Stimulated activated CD4-positive, alpha-beta T cell treated with anti-CD3 and anti-CD28 coated beads, Interleukin-12 subunit alpha, Interleukin-12 subunit beta, amount 100 ng/mL, for 24 hours (primary cell): ENCODE results near the gene SLC23A2.

Source experiments
- DNase-seq, 2 experiments: peaks; one replicate each; pipeline ENCODE4 v3.0.0-alpha.2; 2020; ENCODE audit warnings: low read depth in 2 of 2

SLC23A2 gene

DNA sequence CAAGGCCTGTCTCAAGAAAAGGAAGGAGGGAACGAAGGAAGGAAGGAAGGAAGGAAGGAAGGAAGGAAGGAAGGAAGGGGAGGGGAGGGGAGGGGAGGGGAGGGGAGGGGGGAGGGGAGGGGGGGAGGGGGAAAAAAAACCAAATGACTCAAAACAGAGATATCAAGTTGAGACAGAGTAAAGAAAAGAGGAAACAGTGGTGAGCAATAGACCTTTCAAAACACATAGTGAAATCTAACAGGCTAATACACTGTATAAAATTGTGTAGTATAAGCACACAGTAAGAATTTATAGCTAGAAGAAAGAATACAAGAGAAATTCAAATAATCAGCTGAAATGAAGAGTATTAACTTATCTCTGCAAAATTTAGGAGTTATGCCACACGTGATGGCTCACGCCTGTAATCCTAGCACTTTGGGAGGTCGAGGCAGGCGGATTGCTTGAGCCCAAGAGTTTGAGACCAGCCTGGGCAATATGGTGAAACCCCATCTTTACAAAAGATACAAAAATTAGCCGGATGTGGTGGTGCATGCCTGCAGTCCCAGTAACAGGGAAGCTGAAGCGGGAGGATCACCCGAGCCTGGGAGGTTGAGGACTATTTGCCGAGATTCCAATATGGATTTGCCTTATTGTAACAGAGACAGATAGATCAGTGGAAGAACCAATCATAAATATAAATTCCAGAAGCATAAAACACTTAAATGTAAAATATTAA is 156.4 kb downstream of the SLC23A2 start:
- no peak for DNase-seq

- no peak for DNase-seq
Observed at GRCh38 chr20:4844325-4844724, 157.0 kb downstream of the SLC23A2 start.

DNA sequence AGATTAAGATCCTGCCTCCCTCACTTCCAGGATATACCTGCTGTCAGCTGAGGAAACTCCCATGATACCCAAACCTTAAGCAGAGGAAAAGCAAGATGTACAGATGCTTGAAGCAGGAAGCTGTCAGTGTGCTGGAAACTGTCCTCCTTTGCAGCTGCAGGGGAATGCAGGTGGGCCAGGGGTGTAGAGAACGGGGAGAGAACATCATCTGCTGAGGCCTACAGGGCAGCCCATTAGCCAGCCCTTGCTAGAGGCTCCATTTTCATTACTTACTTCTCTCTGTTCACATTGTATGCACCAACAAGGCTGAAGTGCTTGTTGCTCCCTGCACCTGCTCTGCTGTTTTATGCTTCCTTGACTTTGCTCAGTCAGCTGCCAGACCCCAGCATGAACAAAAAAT is 160.5 kb downstream of the SLC23A2 start:
- DNase-seq: no peak

DNA sequence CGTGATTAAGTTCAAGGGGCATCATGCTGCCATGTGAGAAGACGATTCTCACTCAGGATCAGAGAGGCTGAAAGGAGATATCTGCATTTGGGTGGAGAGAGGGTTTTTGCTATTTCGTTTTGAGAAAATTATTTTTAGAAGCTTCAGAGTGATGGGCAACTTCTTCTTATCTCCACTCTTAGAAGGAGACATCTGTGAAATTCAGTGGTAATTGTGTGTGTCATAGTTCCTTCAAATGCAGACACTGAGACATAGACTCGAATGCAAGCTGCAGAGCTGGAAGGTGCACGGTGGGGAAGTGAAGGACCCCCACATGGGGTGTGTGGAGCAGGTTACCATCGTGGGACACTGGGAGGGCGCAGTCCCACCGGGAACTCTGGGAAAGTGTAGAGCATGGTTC is 162.8 kb downstream of the SLC23A2 start:
- no peak for DNase-seq

GRCh38 chr20:4837760-4838159 is 163.6 kb downstream of the SLC23A2 start:
- DNase-seq: no peak

GRCh38 chr20:4836935-4837334 is 164.4 kb downstream of the SLC23A2 start:
- DNase-seq: no peak

GRCh38 chr20:4836473-4836872 is 164.8 kb downstream of the SLC23A2 start:
- DNase-seq: no peak

- DNase-seq: no peak
Observed at GRCh38 chr20:4835244-4836177, 165.8 kb downstream of the SLC23A2 start.

GRCh38 chr20:4833074-4833728 is 168.1 kb downstream of the SLC23A2 start:
- DNase-seq: no peak

DNA sequence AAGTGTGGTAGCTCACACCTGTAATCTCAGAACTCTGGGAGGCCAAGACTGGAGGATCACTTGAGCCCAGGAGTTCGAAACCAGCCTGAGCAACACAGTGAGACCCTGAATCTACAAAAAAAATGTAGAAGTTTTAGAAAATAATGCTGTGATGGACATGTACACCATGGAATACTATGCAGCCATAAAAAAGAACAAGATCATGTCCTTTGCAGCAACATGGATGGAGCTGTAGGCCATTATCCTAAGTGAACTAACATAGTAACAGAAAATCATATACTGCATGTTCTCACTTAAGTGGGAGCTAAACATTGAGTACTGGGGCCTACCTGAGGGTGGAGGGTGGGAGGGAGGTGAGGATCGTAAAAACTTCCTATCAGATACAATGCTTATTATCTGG is 168.8 kb downstream of the SLC23A2 start:
- DNase-seq: no peak

DNA sequence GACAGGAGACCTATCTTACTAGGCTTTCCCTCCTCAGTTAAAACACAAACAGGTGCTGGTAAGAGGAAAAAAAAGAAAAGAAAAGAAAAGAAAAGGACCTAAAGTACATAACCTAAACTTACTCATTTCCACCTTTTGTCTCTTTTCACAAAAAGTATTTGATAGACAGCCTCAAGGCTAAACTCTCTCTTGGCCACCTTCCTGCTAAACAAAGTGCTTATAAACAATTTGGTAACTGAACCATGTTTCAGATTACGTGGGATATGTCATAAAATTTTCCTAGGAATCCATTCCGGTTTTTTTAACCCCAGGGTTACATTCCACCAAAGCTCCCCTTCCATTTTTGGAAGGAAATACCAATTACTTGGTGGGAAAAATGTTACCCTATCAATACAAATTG is 170.6 kb downstream of the SLC23A2 start:
- DNase-seq: no peak

DNA sequence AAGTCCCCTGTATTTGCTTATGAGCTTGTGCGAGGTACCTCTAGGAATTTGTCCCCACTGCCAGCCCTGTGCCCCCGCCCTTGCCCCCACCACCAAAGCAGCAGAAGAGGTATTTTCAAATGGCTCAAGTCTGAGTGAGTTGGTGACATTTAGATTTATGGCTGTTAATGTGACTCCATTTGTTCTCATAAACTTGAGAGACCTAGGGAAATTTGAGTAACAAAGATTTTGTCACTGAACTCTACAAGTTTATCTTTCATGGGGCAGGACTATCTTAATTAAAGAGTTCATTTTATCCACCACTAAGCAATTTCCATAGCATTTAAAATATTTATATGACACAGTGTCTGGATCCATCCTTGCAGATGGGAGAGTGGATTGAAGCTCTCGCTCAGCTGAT is 171.1 kb downstream of the SLC23A2 start:
- no peak for DNase-seq

- no peak for DNase-seq
Observed at GRCh38 chr20:4829514-4830215, 171.6 kb downstream of the SLC23A2 start.

- DNase-seq: no peak
Observed at GRCh38 chr20:4828830-4829513, 172.3 kb downstream of the SLC23A2 start.

DNA sequence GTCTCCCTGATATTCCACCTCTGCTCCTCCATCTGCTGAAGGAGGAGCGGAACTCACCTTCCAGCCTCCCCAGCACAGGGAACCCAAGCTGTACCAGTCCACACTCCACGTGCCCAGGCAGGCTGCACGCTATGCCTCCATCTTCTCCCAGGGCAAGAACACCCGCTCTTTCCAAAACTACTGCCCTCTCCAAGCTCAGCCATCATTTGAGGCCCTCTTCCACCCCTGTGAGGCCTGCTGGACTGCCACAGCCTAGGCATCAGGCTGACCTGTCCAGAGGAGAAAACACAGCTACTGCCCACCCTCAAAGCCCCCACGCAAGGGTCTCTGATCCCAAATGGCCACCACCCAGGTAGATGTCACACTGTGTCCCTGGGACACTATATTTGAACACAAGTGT is 179.7 kb downstream of the SLC23A2 start:
- DNase-seq: no peak

DNA sequence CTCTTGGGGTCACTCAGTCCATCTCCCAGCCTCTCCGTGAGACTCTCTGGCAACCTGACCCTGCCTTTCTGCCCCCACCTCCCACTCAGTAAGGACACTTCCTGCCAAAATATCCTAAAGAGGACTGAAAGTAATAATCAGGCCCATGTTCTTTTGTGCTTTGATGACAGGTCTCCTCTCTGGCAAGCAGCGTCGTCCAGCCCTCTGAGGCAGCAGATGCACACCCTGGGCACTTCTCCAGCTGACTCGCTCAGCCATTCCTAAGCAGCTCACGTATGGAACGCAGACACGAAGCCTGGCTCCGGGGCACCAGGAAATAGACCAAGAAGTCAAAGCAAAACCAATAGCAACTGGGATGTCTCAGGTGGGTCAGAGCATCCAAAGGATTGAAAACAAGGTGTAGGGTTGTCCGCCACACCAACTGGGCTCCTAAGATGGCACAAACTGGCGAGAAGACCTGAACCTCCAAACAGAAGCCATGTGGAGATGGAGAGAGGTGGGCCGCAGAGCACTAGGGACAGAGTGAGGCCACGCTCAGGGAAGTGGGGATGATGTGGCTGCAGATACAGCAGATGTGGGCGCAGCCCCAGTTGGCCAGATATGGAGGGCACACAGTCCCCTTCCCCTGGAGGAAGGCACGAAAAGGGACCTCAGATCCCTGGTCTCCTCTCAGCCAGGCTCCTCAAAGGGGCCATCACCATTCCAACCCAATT is 180.3 kb downstream of the SLC23A2 start:
- no peak for DNase-seq

DNA sequence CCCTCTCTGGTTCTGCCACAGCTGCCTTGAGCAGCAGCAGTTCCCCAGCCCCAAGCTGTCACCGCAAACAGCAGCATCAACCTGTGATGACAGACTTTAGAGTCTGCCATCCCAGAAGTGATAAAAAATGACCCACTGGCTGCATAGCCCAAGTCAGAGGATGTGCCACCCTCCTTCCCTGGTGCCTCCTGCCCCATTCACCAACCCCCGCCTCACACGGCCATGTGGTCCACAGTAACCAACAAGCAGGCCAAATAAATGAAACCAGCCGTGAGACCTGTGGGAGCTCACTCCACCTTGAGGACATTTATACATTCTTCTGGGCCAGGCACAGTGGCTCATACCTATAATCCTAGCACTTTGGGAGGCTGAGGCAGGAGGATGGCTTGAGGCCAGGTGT is 181.4 kb downstream of the SLC23A2 start:
- no peak for DNase-seq

DNA sequence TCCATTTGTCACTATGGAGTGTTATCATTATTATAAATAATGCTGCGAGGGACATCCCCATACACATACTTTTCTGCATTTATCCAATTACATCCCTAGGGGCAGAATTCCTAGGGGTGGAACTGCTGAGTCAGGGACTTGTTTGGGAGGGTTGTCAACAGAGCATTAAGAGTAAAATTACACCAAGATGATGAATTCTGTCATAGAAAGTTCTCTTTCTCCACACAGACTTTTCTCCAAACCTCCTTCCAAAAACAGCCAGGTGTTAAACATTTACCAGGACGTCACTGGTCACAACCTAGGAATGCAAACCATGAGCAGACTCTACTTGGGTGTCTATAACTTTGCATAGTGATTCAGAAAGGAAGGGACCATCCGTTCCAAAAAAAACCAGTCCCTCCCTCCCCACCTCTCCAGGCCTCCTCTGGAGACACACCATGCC is 184.1 kb downstream of the SLC23A2 start:
- DNase-seq: no peak

DNA sequence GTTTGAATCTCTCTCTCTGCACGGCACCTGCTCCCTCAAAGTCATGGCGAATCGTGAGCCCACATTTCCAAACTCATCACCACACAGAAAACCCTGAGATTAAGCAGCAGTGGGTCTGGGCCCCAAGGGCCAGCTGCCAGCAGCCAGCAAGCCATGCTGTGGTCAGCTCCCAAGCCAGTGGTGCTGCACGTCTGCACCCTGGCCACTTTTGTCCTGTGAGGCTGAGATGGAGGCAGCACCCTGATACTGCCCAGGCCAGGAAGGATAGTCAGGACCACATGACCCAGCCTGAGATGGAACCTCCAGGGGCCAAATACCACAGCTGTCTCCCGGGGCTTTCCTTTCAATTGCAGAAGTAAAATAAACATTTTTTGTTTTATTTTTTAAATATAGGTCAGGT is 185.7 kb downstream of the SLC23A2 start:
- no peak for DNase-seq

GRCh38 chr20:4814696-4815252 is 186.5 kb downstream of the SLC23A2 start:
- DNase-seq: peak; percentile 56 to 57
